ENCODE data around the gene TREX2. TPM values are rescaled to one million over a fixed set of nuclear protein-coding genes. Genes with fewer than 3 reads are reported as not detected.

TREX2 gene
- total and polyA plus RNA-seq, 10 of the 15 experiments (the other 5 are each of a cell fraction or from before 2014, with no cell fraction given): 0.09 to 0.97 (median 0.60) TPM; not detected in 3

- no peak overlapping the region for H3K9ac ChIP-seq (ENCODE audit: control insufficient read depth, insufficient read depth, low read length)
Measured at GRCh38 chrX:153408871-153409351, 36.9 kb downstream of the TREX2 start.

More at GRCh38 chrX:153408871-153409351, 36.9 kb downstream of the TREX2 start:
- H3K36me3 ChIP-seq (ENCODE audit: control insufficient read depth in 2 of 2, insufficient read depth in 2 of 2, low read length in 1 of 2): no peaks in the 10 kb centered on the region
- ATAC-seq (no peak), DNase-seq (ENCODE audit: low read depth, low spot score) (no peak), FAIRE-seq (no peak)
- H4K20me1 ChIP-seq (ENCODE audit: control insufficient read depth, insufficient read depth): no peaks in the 10 kb centered on the region
- H3K79me2 ChIP-seq (ENCODE audit: control insufficient read depth, insufficient read depth, low read length): no peaks in the 10 kb centered on the region
- no peak overlapping the region for H2AFZ ChIP-seq (ENCODE audit: control insufficient read depth, low read depth, low read length)
- WGBS (ENCODE audit: insufficient coverage, insufficient replicate concordance, low lambda C conversion rate, missing lambda C conversion rate): 39% methylated on average over 12 of the region's 12 CpGs
- SMC1A ChIA-PET (ENCODE audit: uncharacterized antibody, unreplicated experiment): no interaction called here
- no peak for TF ChIP-seq MEF2B (IDR thresholded peaks at IDR 0.05; ENCODE audit: partially characterized antibody, poor library complexity, severe bottlenecking)
- TF ChIP-seq, protein P1, sequence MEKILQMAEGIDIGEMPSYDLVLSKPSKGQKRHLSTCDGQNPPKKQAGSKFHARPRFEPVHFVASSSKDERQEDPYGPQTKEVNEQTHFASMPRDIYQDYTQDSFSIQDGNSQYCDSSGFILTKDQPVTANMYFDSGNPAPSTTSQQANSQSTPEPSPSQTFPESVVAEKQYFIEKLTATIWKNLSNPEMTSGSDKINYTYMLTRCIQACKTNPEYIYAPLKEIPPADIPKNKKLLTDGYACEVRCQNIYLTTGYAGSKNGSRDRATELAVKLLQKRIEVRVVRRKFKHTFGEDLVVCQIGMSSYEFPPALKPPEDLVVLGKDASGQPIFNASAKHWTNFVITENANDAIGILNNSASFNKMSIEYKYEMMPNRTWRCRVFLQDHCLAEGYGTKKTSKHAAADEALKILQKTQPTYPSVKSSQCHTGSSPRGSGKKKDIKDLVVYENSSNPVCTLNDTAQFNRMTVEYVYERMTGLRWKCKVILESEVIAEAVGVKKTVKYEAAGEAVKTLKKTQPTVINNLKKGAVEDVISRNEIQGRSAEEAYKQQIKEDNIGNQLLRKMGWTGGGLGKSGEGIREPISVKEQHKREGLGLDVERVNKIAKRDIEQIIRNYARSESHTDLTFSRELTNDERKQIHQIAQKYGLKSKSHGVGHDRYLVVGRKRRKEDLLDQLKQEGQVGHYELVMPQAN (conservative IDR thresholded peaks at IDR 0.05): no peak
- TF ChIP-seq, protein P2, sequence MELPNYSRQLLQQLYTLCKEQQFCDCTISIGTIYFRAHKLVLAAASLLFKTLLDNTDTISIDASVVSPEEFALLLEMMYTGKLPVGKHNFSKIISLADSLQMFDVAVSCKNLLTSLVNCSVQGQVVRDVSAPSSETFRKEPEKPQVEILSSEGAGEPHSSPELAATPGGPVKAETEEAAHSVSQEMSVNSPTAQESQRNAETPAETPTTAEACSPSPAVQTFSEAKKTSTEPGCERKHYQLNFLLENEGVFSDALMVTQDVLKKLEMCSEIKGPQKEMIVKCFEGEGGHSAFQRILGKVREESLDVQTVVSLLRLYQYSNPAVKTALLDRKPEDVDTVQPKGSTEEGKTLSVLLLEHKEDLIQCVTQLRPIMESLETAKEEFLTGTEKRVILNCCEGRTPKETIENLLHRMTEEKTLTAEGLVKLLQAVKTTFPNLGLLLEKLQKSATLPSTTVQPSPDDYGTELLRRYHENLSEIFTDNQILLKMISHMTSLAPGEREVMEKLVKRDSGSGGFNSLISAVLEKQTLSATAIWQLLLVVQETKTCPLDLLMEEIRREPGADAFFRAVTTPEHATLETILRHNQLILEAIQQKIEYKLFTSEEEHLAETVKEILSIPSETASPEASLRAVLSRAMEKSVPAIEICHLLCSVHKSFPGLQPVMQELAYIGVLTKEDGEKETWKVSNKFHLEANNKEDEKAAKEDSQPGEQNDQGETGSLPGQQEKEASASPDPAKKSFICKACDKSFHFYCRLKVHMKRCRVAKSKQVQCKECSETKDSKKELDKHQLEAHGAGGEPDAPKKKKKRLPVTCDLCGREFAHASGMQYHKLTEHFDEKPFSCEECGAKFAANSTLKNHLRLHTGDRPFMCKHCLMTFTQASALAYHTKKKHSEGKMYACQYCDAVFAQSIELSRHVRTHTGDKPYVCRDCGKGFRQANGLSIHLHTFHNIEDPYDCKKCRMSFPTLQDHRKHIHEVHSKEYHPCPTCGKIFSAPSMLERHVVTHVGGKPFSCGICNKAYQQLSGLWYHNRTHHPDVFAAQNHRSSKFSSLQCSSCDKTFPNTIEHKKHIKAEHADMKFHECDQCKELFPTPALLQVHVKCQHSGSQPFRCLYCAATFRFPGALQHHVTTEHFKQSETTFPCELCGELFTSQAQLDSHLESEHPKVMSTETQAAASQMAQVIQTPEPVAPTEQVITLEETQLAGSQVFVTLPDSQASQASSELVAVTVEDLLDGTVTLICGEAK (IDR thresholded peaks at IDR 0.05; ENCODE audit: borderline replicate concordance): no peak
- no peak for TF ChIP-seq HSF1 (IDR thresholded peaks at IDR 0.05; ENCODE audit: low read depth, low read length)
- no peak for TF ChIP-seq SUPT20H (IDR thresholded peaks at IDR 0.05; ENCODE audit: borderline replicate concordance, control insufficient read depth, low read depth, low read length)
- TF ChIP-seq ASH2L (IDR thresholded peaks at IDR 0.05; ENCODE audit: borderline replicate concordance, low read depth): no peak
- H3K9me3 ChIP-seq (replicated peaks; ENCODE audit: control insufficient read depth, insufficient read depth, low read length): no peaks in the 10 kb centered on the region; the same call in 2 of the 3 replicates
- no TSS peak for BruUV-seq (replicated peaks)
- no peak overlapping the region for H3K27ac ChIP-seq (ENCODE audit: control insufficient read depth, insufficient read depth)
- intact Hi-C loops (cut with micrococcal nuclease; ENCODE audit: unreplicated experiment): no loop called here
- in situ Hi-C loops (cut with MboI): no loop called here
- CTCF ChIA-PET: no interaction called here
- no peaks in the 10 kb centered on the region for H3K4me1 ChIP-seq (ENCODE audit: control insufficient read depth, insufficient read depth, low read length)
- POLR2A ChIA-PET: no interaction called here
- RAD21 ChIA-PET (ENCODE audit: unreplicated experiment): no interaction called here
- H3K4me3 ChIP-seq: no peak overlapping the region
- H3K27me3 ChIP-seq (replicated peaks in 1 of 2; ENCODE audit: control insufficient read depth in 2 of 2, insufficient read depth in 2 of 2, low read length in 1 of 2): no peaks in the 10 kb centered on the region
- no peak overlapping the region for H3K4me2 ChIP-seq (ENCODE audit: control insufficient read depth, insufficient read depth)
